ENCODE measurements around the gene PPP1R3D. TPM values are rescaled to one million over a fixed set of nuclear protein-coding genes. Genes with fewer than 3 reads are reported as not detected.

Gene PPP1R3D
- total RNA-seq (2021; ENCODE audit: unreplicated experiment): 2.7 TPM
- polyA plus RNA-seq (2012): 0.97 and 1.1 TPM in 2 replicates
- Bru-seq, nascent RNA: percentile 54 among the genes with signal in this experiment
- percentile 39 among the genes with signal in this experiment for BruChase-seq, experiment 1, labeled RNA remaining after a 6-hour chase
- BruChase-seq, experiment 2, labeled RNA remaining after a 2-hour chase: percentile 64 among the genes with signal in this experiment
- long read RNA-seq, transcript PPP1R3D-201 (1 exons, 3,630 nt): major isoform, 6 of 6 reads
- long read RNA-seq, partial matches to known transcripts: 0 of 6 reads
- long read RNA-seq, other reads (novel, unspliced or antisense): 0 of 6 reads

- H4K20me1 ChIP-seq (ENCODE audit: insufficient read depth): no peaks in the 10 kb centered on the region
- H3K9ac ChIP-seq (ENCODE audit: low read length): peak within 1 kb of the TSS; percentile 82
- BruUV-seq (replicated peaks): no TSS peak
- H3K36me3 ChIP-seq (ENCODE audit: control insufficient read depth in 1 of 2, insufficient read depth in 2 of 2, low read length in 2 of 2): peaks cover 6 to 14% of the 10 kb centered on the region in 2 experiments
- peak; percentile 81 for DNase-seq (ENCODE audit: low read depth, low spot score)
- H2AFZ ChIP-seq (ENCODE audit: low read depth, low read length, poor library complexity, severe bottlenecking): peak within 1 kb of the TSS; percentile 77
- no peaks in the 10 kb centered on the region for H3K9me2 ChIP-seq (ENCODE audit: insufficient read depth)
- peaks cover 0 to 9% of the 10 kb centered on the region in 2 experiments; a peak in 2 of 4 replicates for H3K4me1 ChIP-seq (ENCODE audit: control insufficient read depth in 1 of 2, insufficient read depth in 2 of 2, low read length in 2 of 2)
- intact Hi-C loops (cut with micrococcal nuclease): no loop called here
- H3K27me3 ChIP-seq (ENCODE audit: insufficient read depth, low read length): no peaks in the 10 kb centered on the region
- H3K79me2 ChIP-seq (ENCODE audit: insufficient read depth, low read length): no peaks in the 10 kb centered on the region
- ChIA-PET POLR2A (interaction anchor here (1.0 to 1.2 kb wide), 4 partner anchors 8 to 76 kb away, joined by 3 to 9 read pairs (median 4); no protein-coding TSS in a partner anchor), RAD21 (ENCODE audit: low non-redundant PET in 1 of 2, low total read pairs in 2 of 2, uncharacterized antibody in 2 of 2, unreplicated experiment in 2 of 2) (no interaction called here), CTCF (interaction anchor here (0.7 to 2.3 kb wide), 6 partner anchors 12 to 110 kb away, joined by 3 to 9 read pairs (median 5); partner anchors contain the start of gene CDH26)
- peak within 1 kb of the TSS; percentile 91 for H3K4me2 ChIP-seq (ENCODE audit: low read length)
- peak within 1 kb of the TSS; percentile 77 to 82 for H3K4me3 ChIP-seq (replicated peaks in 1 of 2; ENCODE audit: low read depth in 1 of 2, low read length in 2 of 2)
- H3K9me3 ChIP-seq (ENCODE audit: control insufficient read depth in 1 of 2, insufficient read depth in 1 of 2, low read depth in 1 of 2, low read length in 2 of 2): no peaks in the 10 kb centered on the region
- peak within 1 kb of the TSS; percentile 97 for H3K27ac ChIP-seq (ENCODE audit: low read depth, low read length)
- peak; percentile 95 for ATAC-seq
- no peak for TF ChIP-seq ZNF274 (IDR thresholded peaks at IDR 0.05; ENCODE audit: low read depth, low read length)
- peak; percentile 47 for TF ChIP-seq POLR2A (IDR thresholded peaks at IDR 0.05; ENCODE audit: borderline replicate concordance, extremely low read depth, insufficient read depth, insufficient read length)
- no peak; the same call in 1 of the 2 replicates for TF ChIP-seq ELF1 (IDR thresholded peaks at IDR 0.05; ENCODE audit: borderline replicate concordance, low read depth)
- peak; percentile 21; the same call in 1 of the 2 replicates for TF ChIP-seq ZFX (IDR thresholded peaks at IDR 0.05)
- TF ChIP-seq SIN3A (IDR thresholded peaks at IDR 0.05; ENCODE audit: low read depth): peak; percentile 88
- no peak for TF ChIP-seq JUND (IDR thresholded peaks at IDR 0.05)
- peak; percentile 2; the same call in 1 of the 2 replicates for TF ChIP-seq CBX3 (IDR thresholded peaks at IDR 0.05; ENCODE audit: low read depth)
- TF ChIP-seq SP1 (IDR thresholded peaks at IDR 0.05; ENCODE audit: low read depth): no peak; the same call in 1 of the 2 replicates
- TF ChIP-seq RAD21 (IDR thresholded peaks at IDR 0.05; ENCODE audit: low read depth): no peak
- TF ChIP-seq TCF7L2 (IDR thresholded peaks at IDR 0.05; ENCODE audit: borderline replicate concordance, extremely low read depth, insufficient read depth, insufficient read length): peak; percentile 46
- TF ChIP-seq EZH2phosphoT487 (IDR thresholded peaks at IDR 0.05; ENCODE audit: borderline replicate concordance): no peak
- TF ChIP-seq ATF3 (IDR thresholded peaks at IDR 0.05): no peak
- peak; percentile 77 for TF ChIP-seq MAX (IDR thresholded peaks at IDR 0.05)
- no peak for TF ChIP-seq FOSL1 (IDR thresholded peaks at IDR 0.05; ENCODE audit: low read depth)
- no peak for TF ChIP-seq CEBPB (IDR thresholded peaks at IDR 0.05; ENCODE audit: low read depth)
- peak; percentile 58 for TF ChIP-seq YY1 (IDR thresholded peaks at IDR 0.05; ENCODE audit: extremely low read depth, insufficient replicate concordance, low read depth, low read length)
- no peak for TF ChIP-seq CTCF (IDR thresholded peaks at IDR 0.05 in 2 of 3, conservative IDR thresholded peaks at IDR 0.05 in 1 of 3; ENCODE audit: borderline replicate concordance in 1 of 3, insufficient read depth in 1 of 3, low read depth in 2 of 3, low read length in 2 of 3)
- no peak for TF ChIP-seq EZH2 (IDR thresholded peaks at IDR 0.05)
- no peak for TF ChIP-seq EGR1 (IDR thresholded peaks at IDR 0.05; ENCODE audit: low read depth)
- TF ChIP-seq POLR2AphosphoS5 (IDR thresholded peaks at IDR 0.05; ENCODE audit: low read depth, low read length): peak; percentile 53
- TF ChIP-seq SRF (IDR thresholded peaks at IDR 0.05; ENCODE audit: low read depth): no peak
These were observed at the start of gene PPP1R3D, which contains the start of gene FAM217B for GRCh38 chr20:59940129-59940955. Gene PPP1R3D, minus strand, starts transcription at chr20:59940305. Its CDS starts 374 bp downstream, at chr20:59939931. Gene FAM217B, plus strand, starts transcription at chr20:59940389. Its CDS starts 3,555 bp downstream, at chr20:59943944.
